VCaP (cell line): Measurements from ENCODE around the gene AHCTF1.

Experiments used
- H3K27ac ChIP-seq: fragments of 450-650 bp; 2 replicates; pipeline ENCODE4 v1.5.1; 2017
- CTCF ChIP-seq: fragments of 450-650 bp; conservative IDR thresholded peaks from 2 replicates; pipeline ENCODE4 v1.5.1; 2017; ENCODE audit warnings: mild to moderate bottlenecking, moderate library complexity

AHCTF1 gene

GRCh38 chr1:246801241-246802020 is 130.3 kb downstream of the AHCTF1 start:
- no peak overlapping the region for H3K27ac ChIP-seq
- TF ChIP-seq CTCF, result no peak

- no peak overlapping the region for H3K27ac ChIP-seq
- TF ChIP-seq CTCF, result no peak
These were observed 131.0 kb downstream of the AHCTF1 start for GRCh38 chr1:246800756-246801155.

DNA sequence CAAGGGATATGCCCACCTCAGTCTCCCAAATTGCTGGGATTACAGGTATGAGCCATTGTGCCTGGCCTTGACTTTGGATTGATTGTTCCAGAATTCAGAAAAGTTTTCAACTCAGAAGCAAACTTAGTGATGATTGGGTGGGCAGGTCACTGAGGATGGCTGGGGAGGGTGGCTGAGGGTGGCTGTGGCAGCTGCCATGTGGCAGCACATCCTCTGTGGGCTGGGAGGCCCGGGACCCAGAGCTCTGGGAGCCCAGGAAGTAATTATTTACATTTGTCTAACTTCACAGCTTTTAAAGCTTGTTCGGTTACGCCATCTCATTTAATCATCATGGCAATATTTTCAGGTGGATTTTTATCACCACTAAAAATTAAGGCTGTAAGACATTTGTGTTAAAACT is 131.4 kb downstream of the AHCTF1 start:
- TF ChIP-seq CTCF, result no peak

GRCh38 chr1:246798606-246799496 is 132.9 kb downstream of the AHCTF1 start:
- no peak overlapping the region for H3K27ac ChIP-seq
- no peak for TF ChIP-seq CTCF

More for the DNA sequence above, 131.4 kb downstream of the AHCTF1 start:
- no peak overlapping the region for H3K27ac ChIP-seq

DNA sequence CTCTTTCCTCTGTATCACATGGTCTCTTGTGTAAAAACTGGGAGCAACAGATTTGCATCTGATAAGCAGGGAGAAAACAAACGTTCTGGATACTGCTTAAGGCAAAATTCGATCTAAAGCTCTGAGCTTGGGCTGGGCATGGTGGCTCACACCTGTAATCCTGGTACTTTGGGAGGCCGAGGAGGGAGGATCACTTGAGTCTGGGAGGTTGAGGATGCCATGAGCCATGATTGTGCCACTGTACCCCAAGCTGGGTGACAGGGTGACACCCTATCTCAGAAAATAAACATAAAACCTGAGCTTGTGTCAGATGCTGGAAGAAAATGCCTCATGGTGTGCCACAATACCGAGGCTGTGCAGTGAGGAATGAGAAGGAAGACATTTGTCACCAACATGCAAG is 133.6 kb downstream of the AHCTF1 start:
- no peak for TF ChIP-seq CTCF

DNA sequence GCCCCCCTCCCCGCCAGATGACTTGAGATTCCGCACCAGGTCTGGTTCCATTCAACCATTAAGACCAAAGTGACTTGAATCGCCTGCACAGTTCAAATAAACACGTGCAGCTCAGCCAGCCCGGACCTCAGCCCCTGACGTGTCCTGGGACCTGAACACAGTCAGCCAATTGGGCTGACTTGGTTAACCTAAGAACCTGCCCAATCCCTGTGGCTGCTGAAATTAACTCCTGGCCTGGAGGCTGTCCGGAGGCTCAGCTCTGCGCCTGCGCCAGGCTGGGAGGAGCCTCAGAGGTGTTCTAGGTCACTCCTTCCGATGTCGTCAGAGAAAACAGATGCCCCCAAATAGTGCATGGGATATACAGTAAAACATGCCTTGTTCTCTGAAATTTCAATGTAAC is 134.2 kb downstream of the AHCTF1 start:
- no peak overlapping the region for H3K27ac ChIP-seq
- TF ChIP-seq CTCF, result no peak

More for the DNA sequence above, 133.6 kb downstream of the AHCTF1 start:
- no peak overlapping the region for H3K27ac ChIP-seq

GRCh38 chr1:246797157-246797556 is 134.6 kb downstream of the AHCTF1 start:
- TF ChIP-seq CTCF, result no peak
- no peak overlapping the region for H3K27ac ChIP-seq
